Measurements from ENCODE around the gene CYTH4. TPM values are rescaled to one million over a fixed set of nuclear protein-coding genes. Genes with fewer than 3 reads are reported as not detected.

The CYTH4 gene
- total and polyA plus RNA-seq, 10 of the 15 experiments (the other 5 are each of a cell fraction or from before 2014, with no cell fraction given): 1.5 to 27.3 (median 16.9) TPM

DNA sequence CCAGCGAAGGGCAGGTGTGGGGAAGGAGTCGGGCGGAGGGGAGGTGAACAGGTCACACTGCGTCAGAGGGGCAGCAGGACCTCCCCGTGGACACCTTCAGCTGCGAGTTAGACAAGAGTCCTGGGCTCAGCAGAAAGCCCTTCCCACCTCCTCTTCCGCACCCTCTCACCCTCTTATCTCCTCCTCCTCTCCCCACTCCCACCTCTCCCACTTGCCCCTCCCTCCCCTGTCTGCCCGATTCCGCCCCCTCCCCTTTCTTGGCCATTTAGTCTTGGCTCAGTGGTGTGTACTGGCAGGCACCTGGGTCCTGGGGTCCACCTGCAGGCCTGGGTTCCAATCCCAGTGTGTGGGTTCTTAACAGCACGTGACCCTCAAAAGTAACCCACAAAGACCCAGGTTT, 37.2 kb downstream of the CYTH4 start:
- no peak overlapping the region for H3K4me2 ChIP-seq (ENCODE audit: control insufficient read depth, insufficient read depth)
- H2AFZ ChIP-seq (ENCODE audit: control insufficient read depth, low read depth, low read length): no peak overlapping the region
- no peaks in the 10 kb centered on the region for H4K20me1 ChIP-seq (ENCODE audit: control insufficient read depth, insufficient read depth)
- ATAC-seq (no peak), DNase-seq (ENCODE audit: low read depth, low spot score) (no peak), FAIRE-seq (no peak)
- H3K36me3 ChIP-seq (ENCODE audit: control insufficient read depth in 2 of 2, insufficient read depth in 2 of 2, low read length in 1 of 2): no peaks in the 10 kb centered on the region
- H3K9me3 ChIP-seq (replicated peaks; ENCODE audit: control insufficient read depth, insufficient read depth, low read length): no peaks in the 10 kb centered on the region
- peaks cover 9% of the 10 kb centered on the region for H3K4me1 ChIP-seq (ENCODE audit: control insufficient read depth, insufficient read depth, low read length)
- H3K9ac ChIP-seq (ENCODE audit: control insufficient read depth, insufficient read depth, low read length): no peak overlapping the region
- H3K79me2 ChIP-seq (ENCODE audit: control insufficient read depth, insufficient read depth, low read length): no peaks in the 10 kb centered on the region
- no peak overlapping the region for H3K4me3 ChIP-seq
- in situ Hi-C loops (cut with MboI) (loop anchor here (5.0 kb wide), 1 partner anchor 138 kb away; no protein-coding TSS in a partner anchor), intact Hi-C loops (cut with micrococcal nuclease; ENCODE audit: unreplicated experiment) (loop anchor here (5.0 to 10.0 kb wide), 2 partner anchors 123 to 245 kb away; partner anchors contain the start of gene CDC42EP1)
- POLR2A ChIA-PET: no interaction called here
- CTCF ChIA-PET: no interaction called here
- H3K27ac ChIP-seq (ENCODE audit: control insufficient read depth, insufficient read depth): no peak overlapping the region
- RAD21 ChIA-PET (ENCODE audit: unreplicated experiment): no interaction called here
- 62% methylated on average over 4 of the region's 10 CpGs for WGBS (ENCODE audit: insufficient coverage, insufficient replicate concordance, low lambda C conversion rate, missing lambda C conversion rate)
- SMC1A ChIA-PET (ENCODE audit: uncharacterized antibody, unreplicated experiment): no interaction called here
- H3K27me3 ChIP-seq (replicated peaks in 1 of 2; ENCODE audit: control insufficient read depth in 2 of 2, insufficient read depth in 2 of 2, low read length in 1 of 2): peaks cover 5 to 6% of the 10 kb centered on the region in 2 experiments; a peak in 3 of 4 replicates
- BruUV-seq (replicated peaks): no TSS peak
- TF ChIP-seq RBBP5 (conservative IDR thresholded peaks at IDR 0.05): no peak
- TF ChIP-seq NR2C1 (IDR thresholded peaks at IDR 0.05): no peak
- TF ChIP-seq NFXL1 (IDR thresholded peaks at IDR 0.05; ENCODE audit: borderline replicate concordance): no peak
- TF ChIP-seq, protein P1, sequence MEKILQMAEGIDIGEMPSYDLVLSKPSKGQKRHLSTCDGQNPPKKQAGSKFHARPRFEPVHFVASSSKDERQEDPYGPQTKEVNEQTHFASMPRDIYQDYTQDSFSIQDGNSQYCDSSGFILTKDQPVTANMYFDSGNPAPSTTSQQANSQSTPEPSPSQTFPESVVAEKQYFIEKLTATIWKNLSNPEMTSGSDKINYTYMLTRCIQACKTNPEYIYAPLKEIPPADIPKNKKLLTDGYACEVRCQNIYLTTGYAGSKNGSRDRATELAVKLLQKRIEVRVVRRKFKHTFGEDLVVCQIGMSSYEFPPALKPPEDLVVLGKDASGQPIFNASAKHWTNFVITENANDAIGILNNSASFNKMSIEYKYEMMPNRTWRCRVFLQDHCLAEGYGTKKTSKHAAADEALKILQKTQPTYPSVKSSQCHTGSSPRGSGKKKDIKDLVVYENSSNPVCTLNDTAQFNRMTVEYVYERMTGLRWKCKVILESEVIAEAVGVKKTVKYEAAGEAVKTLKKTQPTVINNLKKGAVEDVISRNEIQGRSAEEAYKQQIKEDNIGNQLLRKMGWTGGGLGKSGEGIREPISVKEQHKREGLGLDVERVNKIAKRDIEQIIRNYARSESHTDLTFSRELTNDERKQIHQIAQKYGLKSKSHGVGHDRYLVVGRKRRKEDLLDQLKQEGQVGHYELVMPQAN (conservative IDR thresholded peaks at IDR 0.05): no peak
- no peak for TF ChIP-seq CBX5 (IDR thresholded peaks at IDR 0.05; ENCODE audit: low read depth)
- TF ChIP-seq ZNF687 (IDR thresholded peaks at IDR 0.05): no peak
- TF ChIP-seq, protein P2, sequence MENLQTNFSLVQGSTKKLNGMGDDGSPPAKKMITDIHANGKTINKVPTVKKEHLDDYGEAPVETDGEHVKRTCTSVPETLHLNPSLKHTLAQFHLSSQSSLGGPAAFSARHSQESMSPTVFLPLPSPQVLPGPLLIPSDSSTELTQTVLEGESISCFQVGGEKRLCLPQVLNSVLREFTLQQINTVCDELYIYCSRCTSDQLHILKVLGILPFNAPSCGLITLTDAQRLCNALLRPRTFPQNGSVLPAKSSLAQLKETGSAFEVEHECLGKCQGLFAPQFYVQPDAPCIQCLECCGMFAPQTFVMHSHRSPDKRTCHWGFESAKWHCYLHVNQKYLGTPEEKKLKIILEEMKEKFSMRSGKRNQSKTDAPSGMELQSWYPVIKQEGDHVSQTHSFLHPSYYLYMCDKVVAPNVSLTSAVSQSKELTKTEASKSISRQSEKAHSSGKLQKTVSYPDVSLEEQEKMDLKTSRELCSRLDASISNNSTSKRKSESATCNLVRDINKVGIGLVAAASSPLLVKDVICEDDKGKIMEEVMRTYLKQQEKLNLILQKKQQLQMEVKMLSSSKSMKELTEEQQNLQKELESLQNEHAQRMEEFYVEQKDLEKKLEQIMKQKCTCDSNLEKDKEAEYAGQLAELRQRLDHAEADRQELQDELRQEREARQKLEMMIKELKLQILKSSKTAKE (IDR thresholded peaks at IDR 0.05; ENCODE audit: low read depth, poor library complexity, severe bottlenecking): no peak
- TF ChIP-seq HDAC6 (IDR thresholded peaks at IDR 0.05; ENCODE audit: unreplicated experiment): no peak
- TF ChIP-seq POLR2AphosphoS2 (IDR thresholded peaks at IDR 0.05; ENCODE audit: low read depth, low read length): no peak
- no peak for TF ChIP-seq RELB (IDR thresholded peaks at IDR 0.05; ENCODE audit: low read depth)
- TF ChIP-seq, protein P3, sequence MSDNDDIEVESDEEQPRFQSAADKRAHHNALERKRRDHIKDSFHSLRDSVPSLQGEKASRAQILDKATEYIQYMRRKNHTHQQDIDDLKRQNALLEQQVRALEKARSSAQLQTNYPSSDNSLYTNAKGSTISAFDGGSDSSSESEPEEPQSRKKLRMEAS (IDR thresholded peaks at IDR 0.05; ENCODE audit: low read depth, low read length): no peak
- TF ChIP-seq, protein P4, sequence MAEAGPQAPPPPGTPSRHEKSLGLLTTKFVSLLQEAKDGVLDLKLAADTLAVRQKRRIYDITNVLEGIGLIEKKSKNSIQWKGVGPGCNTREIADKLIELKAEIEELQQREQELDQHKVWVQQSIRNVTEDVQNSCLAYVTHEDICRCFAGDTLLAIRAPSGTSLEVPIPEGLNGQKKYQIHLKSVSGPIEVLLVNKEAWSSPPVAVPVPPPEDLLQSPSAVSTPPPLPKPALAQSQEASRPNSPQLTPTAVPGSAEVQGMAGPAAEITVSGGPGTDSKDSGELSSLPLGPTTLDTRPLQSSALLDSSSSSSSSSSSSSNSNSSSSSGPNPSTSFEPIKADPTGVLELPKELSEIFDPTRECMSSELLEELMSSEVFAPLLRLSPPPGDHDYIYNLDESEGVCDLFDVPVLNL (IDR thresholded peaks at IDR 0.05; ENCODE audit: low read depth, low read length): no peak
- TF ChIP-seq GATAD2B (conservative IDR thresholded peaks at IDR 0.05; ENCODE audit: low read depth): no peak

Data from GM12878 (cell line).